GM18511 (cell line): ENCODE data around the gene C10orf90.

Source experiments
- ATAC-seq: cut with Tn5 transposase; IDR thresholded peaks from one replicate; pipeline ENCODE4 v1.9.1; 2021; ENCODE audit warnings: mild to moderate bottlenecking, moderate library complexity; ENCODE audit not compliant: unreplicated experiment

The C10orf90 gene, protein sequence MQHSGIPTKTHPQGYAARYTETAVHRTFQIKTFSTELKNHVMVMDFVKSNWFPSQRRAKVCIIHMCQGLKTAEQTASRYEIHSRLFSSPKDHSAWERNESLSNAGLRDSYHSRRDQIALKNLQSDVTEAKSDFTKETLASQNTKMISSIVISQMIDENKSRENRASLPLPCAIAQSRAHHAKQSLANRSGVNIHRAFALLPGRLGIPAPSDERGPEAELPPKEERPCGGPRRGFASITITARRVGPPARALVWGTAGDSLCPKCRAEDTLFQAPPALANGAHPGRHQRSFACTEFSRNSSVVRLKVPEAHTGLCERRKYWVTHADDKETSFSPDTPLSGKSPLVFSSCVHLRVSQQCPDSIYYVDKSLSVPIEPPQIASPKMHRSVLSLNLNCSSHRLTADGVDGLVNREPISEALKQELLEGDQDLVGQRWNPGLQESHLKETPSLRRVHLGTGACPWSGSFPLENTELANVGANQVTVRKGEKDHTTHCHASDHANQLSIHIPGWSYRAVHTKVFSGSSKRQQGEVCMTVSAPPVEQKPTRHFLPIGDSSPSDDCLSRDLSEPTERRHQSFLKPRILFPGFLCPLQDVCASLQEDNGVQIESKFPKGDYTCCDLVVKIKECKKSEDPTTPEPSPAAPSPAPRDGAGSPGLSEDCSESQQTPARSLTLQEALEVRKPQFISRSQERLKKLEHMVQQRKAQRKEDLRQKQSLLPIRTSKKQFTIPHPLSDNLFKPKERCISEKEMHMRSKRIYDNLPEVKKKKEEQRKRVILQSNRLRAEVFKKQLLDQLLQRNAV

DNA sequence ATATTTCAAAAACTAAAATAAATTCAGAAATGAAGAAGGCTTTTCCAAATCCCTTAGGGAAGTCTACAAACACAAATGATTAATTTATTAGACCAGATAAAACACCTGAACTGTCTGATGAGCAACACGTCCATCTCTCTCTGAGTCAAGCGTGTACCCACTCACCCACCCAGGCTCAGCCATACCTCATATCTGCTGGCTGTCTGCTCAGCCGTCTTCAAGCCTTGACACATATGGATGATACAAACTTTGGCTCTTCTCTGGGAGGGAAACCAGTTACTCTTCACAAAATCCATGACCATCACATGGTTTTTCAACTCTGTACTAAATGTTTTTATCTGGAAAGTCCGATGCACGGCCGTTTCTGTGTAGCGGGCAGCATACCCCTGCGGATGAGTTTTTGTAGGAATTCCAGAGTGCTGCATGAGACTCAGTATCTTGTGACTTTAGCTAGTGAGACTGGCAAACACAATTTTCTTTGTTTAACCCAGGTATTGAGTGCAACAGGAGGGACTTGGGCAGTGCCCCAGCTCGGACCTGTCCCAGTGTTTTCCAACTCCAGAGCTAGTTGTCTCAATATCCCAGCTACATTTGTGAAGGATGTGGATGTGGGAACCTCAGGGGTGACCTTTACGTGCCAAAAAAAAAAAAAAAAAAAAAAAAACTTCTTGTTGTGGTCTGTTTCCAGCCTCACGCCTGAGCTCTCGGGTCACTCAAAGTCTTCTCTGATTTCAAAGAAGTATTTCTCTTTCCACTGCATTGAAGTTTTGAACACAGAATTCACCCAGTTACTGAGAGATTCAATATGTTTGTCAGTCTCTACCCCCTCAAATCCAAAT, at the start of gene C10orf90:
Gene C10orf90 (minus strand): TSS at position 638 of the 839 bp plus-strand sequence. CDS start 213 bp downstream, at position 425.
- no peak for ATAC-seq

DNA sequence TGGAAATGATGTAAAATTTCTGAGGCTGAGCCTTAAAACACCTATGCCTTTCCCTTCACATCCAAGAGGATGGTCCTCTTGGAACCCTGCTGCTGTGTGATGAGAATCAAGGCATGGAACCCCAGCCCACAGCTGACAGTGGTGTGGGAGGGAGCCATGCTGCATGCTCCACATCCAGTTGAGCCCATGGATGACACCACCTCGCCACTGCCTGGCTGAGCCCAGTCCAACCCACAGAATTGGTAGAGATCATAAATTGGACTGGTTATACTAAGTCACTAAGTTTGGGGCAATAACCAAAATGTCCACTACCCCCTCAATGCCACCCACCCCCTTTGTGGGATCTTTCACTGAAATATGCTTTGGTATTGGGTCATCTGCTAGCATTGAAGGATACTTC, 45.9 kb upstream of the C10orf90 start:
- ATAC-seq = no peak

DNA sequence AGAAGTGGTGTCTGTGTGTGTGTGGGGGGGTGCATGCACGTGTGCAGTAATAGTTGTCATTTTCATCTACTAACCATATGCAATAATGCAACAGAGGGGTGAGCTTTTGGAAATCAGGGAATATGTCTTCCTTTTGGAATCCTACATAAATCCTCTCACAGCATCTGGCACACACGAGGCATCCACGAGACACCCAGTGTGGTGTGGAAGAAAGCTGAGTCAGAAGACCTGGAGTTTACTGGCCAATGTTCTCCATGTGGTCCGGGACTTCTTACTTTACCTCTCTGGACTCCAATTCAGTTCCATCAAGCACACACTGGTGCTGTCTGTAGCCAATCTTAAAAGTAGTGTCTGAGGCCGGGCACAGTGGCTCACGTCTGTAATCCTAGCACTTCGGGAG, 43.1 kb upstream of the C10orf90 start:
- ATAC-seq = no peak

DNA sequence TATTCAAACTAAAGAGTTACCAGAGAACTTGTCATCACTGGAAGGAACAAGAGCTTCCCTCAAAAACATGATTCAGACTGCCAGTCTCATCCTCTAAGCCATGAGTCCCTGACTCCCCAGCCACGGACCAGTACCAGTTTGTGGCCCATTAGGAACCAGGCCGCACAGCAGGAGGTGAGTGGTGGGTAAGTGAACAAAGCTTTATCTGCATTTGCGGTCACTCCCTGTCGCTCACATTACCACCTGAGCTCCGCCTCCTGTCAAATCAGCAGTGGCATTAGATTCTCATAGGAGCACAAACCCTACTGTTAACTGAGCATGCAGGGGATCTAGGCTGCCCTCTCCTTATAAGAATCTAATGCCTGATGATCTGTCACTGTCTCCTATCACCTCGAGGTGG, 42.2 kb upstream of the C10orf90 start:
- ATAC-seq = no peak

DNA sequence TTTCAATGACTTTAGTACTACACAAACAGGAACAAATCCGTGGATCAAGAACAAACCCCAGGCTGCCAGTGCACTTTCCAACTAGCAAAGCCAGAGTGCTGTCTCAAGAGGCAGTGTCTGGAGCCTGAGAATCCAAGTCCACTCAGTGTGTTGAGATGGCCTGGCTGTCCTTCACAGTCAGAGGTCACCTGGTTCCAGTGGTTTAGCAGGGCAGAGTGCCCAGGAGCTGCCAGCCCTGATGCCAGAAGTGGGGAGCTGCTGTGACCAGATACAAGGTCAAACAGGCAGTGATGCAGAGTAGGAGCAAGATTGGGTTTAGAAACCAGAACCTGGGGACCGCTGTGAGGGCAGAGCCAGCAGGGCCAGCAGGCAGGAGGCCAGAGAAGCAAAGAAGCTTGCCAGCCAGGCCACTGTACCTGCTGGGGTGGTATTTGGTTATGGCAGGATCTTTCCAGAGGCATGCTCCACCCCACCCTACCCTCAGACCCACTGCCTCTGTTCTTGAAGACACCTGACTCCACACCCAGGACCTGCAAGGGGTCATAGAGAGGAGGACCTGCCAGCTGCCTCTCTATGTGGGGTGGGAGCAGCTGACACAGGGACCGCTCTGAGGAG, 35.6 kb upstream of the C10orf90 start:
- ATAC-seq = no peak

DNA sequence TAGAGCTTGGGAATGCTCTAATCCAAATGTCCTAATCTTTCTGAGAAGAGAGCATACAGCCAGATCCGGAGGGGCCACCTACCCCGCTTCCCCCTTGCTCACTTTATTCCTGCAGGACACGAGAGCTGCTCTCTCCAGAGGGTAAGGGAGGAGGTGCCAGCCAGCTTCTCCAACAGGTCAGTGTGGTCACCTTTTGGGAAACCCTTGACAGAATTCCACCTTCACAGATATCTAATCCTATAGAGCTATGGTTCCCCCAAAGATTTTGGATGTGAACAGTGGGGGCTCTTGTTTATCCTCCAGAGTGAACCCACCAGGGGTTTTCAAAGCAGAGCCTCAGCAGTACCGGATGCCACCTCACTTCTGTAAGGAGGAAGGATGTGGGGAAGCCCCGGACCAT, 34.6 kb upstream of the C10orf90 start:
- no peak for ATAC-seq

DNA sequence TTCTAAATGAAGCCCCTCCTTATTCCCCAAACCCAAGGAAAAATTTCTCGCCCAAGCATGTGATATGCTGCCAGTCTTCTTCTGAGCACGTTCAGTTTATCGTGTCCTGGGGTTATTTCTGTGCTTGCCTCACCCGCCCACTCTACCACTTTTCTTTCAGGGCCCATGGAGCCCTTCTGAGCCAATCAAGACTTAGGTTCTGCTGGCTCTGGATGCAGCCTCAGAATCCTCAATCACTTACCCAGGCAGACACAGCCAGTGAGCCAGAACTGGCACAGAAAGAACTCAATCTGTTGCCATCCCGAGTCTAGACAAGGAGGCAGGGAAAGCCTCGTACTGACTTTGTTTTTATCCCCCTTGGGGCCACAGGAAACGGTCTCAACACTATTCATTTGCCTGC, 34.2 kb upstream of the C10orf90 start:
- ATAC-seq = no peak

DNA sequence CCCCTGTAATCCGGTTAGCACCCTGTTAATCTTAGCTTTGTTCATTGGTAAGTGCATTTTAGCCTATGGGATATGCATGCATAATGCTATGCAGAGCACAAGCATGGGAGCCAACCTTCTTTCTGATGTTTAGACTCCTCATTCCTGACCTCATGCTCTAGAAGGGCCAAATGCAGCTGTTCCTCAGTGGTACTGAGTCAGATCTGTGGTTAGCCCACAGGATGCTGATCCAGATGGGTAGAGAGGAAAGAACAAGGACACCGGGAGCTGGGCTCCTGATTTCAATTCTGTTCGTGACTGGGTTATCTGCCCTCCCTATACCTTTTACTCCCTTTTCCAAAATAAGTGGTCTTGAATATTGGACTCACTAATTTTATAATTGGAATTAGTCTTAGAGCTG, 31.7 kb upstream of the C10orf90 start:
- no peak for ATAC-seq

DNA sequence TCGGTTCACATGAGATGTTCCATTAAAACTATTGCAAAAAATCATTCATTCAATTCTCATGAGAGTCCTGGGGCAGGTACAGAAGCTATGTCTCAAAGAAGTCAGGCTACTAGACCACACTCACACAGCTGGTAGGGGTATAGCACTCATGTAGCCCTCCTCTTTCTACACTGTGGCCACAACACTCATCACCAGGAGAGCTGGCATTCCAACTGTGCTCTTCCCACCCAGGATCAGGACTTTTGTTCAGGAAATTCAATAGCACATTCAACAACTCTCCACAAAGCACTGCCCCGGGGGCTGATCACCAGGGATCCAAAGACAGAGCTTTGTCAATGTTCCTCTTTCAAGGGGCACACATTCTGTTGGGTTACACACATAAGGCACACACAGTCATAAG, 31.0 kb upstream of the C10orf90 start:
- no peak for ATAC-seq

DNA sequence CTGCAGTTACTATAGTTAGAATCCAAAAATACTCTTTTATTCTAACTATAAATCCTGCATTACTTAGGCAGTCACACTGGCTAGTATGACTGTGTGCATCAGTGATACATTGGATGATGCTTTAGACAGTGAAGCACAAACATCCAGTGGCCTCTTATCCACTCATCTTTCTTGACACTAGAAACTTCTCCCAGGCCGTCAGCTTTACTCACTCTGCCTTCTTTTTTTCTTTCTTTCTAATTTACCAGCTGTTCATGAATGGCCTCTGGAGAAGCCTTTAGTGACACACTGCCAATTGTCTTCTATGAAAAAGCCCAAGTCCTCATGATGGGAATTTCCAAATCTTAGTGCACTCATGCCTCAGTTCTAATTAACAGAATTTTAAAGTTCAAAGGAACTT, 26.2 kb upstream of the C10orf90 start:
- ATAC-seq = no peak

DNA sequence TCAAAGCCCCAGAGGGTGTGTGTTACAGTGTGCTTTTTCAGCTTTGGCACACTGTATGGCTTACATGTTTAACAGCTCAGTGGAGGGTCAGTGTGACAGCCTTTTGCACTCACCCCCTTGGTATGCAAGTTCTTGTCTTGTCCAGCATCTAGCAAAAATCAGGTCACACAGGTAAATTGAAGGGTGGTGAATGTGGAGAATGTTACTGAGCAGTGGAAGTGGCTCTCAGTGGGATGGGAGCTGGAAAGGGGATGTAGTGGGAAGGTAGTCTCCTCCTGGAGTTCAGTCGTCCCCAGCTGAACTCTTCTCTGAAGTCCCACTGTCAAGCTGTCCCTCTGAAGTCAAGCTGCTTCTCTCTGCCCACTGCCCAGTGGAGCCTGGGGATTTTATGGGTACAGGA, 21.0 kb upstream of the C10orf90 start:
- ATAC-seq = no peak

DNA sequence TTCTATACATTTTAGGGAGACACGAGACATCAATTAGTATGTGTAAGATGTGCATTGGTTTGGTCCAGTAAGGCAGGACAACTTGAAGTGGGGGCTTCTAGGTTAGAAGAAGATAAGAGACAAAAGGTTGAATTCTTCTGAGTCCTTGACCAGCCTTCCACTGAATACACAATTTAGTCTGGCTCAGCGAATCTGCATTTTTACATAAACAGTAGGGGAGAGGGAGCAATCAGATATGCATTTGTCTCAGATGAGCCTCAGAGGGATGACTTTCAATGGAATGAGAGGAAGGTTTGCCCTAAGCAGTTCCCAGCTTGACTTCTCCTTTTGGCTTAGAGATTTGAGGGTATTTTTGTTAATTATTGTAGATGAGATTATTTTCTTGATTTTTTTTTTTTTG, 20.0 kb upstream of the C10orf90 start:
- no peak for ATAC-seq

DNA sequence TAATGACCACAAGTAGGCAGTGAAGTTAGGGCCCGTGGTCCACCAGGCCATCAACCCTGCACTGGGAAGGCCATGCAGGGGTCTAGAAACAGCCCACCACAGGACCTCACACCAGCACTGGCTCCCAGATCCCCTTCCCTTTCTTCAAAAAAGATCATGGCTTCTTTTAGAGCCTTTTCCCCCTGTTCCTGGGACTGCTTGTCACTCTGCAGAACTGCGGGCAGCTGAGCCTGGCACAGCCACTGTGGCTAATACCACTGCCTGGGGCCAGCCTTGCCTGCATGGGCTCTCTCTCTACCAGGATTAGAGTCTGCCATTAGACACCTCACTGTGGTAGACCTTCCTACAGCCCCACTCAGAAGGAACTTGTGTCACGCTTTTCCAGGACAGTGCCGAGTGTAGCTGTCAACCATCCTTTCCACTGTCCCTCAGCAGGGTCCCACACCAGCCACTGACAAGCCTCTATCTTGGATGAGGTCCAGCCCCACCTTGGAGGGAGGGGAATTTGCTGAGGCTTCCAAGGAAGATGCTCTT, 19.0 kb upstream of the C10orf90 start:
- no peak for ATAC-seq

DNA sequence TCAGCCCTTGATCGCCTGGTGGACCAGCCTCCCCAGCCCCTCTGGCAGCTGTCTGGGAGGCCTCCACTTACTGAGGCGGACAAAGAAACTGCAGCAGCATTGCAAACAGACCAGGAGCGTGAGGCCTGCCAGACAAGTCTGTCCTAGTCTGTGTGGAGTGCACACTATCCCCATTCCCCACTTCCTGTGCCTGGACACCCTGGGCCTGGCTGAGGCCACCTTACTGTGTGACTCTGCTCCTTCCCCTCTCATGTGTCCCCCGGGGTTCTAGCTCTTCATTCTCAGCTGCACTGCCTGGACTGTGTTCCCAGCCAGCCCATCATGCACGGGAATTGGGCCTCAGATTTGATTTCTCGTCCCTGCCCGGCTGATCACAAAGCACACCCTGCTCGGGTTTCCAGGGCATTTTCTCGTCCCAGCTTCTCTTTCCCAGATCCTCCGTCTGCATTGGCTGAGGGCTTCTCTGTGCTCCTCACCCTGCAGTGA, 16.7 kb upstream of the C10orf90 start:
- no peak for ATAC-seq

DNA sequence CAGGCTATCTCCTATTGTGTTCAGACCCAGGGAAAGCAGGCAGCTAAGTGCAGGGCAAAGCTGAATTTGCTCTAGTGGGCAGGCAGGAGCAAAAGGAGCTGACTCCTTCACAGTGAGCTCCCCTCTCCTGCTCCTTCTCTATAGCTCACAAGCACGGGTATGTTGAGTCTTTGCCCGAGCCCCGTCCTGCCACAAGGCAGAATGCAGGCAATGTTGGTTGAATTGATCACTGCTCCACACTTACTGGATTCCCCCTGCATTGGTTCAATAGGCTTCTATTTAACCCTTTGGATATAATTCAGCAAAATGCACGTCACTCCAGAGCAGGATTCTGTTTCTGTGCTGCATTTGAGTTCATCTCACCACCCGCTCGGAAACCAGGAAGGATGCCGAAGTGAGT, 16.2 kb upstream of the C10orf90 start:
- ATAC-seq = no peak

DNA sequence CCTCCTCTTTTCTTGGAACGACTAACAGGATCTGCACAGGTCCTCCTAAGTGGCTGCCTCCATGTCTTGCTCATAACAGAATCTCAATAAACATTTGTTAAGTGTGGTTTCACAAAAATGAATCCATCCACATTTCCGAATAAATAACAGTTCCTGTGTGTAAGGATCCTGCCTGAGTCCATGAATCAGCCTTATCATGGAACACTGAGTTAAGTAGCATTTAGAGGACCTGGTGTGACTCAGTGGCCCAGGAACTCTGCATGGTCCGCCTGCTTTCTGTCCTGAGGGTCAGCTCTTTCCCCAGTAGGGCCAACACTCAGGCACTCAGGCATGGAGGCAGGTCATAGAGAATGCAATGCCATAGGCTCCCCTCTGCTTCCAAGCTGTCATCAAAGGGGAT, 15.8 kb upstream of the C10orf90 start:
- no peak for ATAC-seq

DNA sequence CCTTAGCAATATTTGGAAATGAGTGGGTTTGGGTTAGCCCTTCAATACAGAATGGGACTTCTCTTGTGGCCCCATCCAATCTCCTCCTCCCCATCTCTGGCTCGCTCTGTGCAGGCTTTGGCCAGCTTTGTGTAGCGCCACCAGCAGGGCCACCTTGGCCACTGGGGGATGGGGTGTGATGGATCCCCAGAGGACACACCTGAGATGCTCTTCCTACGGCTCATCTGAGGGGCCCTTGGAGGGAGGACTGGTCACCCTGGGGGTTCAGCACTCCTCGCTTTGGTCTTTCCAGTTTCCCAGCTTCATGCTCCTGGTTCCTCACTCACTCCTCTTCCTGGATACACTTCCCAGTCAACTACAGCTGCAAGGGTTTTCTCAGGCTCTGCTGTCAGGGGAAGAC, 15.3 kb upstream of the C10orf90 start:
- no peak for ATAC-seq

DNA sequence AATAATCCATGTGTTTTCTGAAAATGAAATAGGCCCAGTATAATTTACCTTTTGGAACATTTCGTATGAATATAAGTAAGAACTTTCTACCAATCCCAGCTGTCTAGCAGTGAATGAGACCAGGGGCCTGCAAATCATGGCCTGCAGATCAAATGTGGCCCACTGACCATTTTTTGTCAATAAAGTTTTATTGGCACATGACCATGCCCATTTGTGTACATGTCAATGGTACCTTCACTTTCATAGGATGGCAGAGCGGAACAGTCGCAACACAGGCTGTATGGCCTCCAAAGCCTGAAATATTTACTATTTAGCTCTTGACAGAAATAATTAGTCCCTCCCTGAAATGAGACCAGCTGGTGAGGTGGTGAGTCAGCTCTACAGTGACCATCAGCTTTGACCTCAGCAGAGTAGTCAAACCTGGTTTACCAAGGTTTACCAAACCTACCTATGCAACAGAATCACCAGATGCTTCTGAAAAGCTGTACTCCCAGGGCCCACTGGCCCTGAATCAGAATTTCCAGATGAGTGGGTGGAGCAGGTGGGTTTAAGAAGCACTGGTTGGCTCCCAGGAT, 13.8 kb upstream of the C10orf90 start:
- no peak for ATAC-seq

DNA sequence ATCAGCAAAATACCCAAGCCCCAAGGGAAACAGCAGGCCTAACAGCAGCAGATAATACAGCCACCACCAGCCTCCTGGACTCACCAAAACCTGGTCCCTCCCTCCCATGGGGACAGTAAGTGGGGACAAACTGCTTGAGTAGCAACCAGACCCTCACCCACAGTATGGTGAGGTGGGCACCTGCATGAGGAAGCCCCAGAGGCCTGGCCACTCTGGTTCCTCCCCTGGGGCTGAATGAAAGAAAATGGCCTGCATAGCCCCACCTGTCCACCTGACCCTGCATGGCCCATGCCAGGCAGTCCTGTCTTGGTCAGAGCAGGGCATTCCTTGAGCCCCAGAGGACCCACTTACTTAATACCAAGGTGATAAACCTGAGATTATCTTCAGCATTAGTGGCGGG, 13.0 kb upstream of the C10orf90 start:
- no peak for ATAC-seq
